HG03095 (cell line): ENCODE results near the gene PAX7.

ENCODE experiments used
- ATAC-seq: cut with Tn5 transposase; IDR thresholded peaks from one replicate; pipeline ENCODE4 v1.9.1; 2021; ENCODE audit warnings: moderate library complexity; ENCODE audit not compliant: unreplicated experiment

PAX7 gene

DNA sequence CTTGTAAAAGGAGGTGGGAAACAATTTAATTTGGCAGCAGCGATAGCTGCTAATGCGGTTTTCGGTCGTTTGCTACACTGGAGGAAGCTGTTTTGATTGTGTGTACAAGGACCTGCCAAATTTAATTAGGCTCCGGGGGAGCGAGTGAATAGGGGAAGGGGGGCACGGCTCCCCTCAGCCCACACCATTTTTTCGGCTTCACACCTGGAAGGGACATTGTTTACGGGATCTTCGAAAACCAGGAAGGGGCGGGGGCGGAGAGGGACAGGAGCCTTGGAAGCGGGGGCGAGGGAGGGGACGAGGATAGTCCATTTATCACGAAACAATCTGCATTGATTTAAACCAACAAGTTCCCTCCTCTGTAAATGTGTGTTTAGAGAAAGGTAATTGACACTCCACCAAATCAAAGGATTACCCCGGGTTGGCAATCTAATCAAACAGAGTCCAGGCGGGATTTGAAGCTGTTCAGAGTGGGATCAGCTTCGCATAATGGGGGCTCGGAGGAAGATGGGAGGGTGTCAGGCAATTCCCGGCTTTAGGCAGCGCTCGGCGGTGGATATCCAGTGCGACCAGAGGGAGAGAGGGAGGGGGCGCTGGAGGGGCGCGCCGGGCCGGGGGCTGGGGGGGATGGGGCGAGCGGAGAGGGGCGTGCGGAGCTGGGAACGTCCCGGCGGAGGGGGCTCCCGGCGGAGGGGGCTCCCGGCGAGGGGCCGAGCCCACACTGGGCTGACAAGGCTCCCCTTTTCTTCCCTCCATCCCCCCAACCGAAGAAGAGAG lies 9.8 kb downstream of the PAX7 start:
- ATAC-seq: no peak

GRCh38 chr1:18641005-18641941 lies 10.6 kb downstream of the PAX7 start:
- ATAC-seq: no peak

DNA sequence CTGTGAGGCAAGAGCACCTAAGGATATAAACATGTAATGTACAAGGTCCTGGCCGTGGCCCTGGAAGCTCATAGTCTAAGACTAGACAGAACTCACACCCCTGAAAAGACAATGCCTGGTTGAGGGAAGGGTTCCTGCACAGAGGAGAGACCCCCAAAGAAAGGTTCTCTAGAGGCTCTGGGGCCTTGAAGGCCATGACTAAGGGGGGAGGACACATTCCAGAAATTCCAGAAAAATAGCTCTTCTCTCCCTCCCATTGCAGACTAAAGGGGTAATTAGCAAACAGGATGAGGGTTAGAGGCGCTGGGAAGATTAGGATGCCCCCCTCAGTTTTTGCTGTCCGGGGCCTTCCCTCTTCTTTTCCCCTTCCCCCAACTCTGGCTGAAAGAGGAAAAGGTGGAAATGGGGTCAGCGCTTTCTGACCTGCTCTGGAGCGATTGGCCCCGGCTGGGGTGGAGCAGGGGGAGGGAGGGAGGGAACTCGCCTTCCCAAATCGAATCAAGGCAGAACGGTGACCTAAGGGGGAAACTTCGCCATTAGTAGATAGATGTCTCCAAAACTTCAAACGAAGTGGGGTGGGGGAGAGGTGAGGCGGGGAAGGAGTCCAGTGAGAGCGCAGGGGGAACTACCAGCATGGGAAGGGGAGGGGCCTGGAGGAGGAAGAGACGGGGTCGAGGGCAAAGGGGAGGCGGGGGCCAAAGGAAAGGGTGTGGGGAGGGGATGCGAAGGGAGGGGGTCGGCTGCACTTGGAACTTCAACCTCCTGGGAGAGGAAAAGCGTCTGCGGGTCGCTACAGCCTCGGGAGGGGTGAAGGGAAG lies 11.8 kb downstream of the PAX7 start:
- ATAC-seq: no peak

DNA sequence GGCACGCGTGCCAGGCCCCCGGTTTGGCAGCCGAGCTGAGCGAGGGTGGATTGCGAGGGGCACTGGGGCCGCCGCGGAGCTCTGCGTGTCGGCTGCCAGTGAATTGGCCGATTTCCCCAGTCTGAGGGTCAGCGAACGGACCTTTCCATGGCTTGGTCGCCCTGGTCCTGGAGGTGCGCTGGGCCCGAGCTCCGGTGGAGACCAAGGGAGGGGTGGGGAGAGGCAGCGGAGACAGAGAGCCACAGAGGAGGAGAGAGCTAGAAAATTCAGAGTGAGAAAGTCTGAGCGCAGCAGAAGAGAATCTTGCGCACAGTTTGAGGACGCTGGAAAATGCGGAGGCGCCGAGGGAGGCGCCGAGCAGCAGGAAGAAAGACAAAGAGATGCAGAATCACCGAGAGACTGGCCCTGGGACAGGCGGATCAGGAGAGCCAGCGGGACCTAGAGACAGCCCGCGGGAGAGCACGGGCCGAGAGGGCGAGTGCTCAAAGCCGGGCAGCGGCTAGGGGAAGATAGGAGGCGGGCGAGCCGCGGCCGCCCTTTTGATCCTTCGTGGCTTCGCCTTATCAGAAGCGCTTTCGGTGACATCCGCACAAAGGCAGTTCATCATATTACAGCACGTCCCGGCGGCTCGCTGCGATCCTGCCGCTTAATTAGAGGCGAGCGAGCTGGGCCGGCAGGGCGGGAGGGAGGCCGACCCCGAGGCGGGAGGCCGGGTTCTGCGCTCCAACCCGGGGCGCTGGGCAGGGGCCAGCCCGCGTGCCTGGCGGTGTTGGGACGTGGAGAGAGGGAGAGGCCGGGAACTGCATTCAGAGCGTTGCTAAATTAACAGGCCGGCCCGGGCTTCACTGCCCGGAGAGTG lies 12.7 kb downstream of the PAX7 start:
- no peak for ATAC-seq

DNA sequence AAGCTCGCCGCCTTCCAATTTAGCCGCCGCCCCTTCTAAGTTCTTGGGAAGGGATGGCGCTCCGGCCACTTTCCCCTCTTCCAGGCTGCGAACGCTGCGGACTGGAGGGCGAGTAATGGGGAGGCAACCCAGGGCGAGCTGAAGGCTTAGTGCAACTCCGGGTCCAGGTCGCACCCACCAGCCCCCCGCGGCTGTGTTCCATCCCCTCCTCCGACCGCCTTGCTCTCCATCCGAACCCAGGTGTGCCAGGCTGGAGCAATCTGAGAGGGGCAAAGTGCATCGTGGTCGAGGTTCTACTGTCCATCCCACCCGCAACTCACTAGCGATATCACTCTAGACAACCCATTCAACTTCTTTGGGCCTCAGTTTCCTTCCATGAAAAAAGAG lies 13.4 kb downstream of the PAX7 start:
- no peak for ATAC-seq

GRCh38 chr1:18644446-18644845 lies 13.8 kb downstream of the PAX7 start:
- no peak for ATAC-seq

DNA sequence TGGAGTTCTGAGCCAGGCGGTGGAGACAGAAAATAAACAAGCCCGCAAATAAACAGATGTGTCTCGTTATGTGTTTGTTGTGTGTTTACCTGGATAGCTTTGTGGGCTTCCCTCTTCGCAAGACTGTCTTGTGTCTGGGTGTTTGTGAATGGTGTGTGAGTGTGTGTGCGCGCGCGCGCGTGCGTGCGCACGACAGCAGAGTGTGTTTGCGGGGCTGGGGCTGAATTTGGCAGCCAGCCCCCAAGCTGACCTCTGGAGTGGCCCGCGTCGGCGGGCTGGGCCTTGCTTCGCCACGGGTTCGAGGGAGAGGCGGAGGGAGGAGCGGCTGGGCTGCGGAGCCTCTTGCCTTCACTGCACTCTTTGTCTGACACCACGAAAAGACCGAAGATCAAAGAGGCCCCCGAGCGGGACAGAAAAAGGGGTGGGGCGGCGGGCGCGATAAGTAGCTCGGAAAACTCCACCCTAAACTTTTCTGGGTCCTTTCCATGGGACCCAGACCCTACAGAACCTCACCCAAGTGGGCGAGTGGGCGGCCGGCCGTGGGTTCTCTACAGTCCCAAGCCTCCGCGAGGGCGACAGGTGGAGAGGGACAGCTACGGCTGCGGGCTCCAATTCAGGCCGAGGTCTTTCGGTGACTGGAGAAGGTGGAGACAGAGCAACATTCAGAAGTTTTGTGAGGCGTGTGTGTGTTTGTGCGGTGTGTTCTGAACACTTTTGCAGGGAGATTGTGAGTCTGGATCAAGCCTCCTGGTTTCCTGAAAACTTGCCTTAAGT lies 14.5 kb downstream of the PAX7 start:
- ATAC-seq: no peak

DNA sequence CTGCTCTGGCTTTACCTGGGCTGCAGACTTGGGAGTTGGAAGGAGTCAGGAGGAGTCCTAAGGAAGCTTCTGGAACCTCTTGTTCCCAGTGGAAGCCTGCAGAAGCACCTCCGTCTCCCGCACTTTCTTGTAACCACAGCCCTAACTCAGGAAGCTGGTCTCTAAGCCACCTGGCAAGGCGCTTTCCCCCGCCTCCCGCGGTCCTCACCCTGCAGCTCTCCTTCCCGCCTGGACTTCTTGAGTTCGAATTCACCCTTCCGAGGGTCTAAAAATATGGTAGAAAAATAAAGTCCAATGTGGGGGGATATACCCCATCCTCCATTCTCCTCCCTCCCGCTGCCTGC lies 15.1 kb downstream of the PAX7 start:
- no peak for ATAC-seq

DNA sequence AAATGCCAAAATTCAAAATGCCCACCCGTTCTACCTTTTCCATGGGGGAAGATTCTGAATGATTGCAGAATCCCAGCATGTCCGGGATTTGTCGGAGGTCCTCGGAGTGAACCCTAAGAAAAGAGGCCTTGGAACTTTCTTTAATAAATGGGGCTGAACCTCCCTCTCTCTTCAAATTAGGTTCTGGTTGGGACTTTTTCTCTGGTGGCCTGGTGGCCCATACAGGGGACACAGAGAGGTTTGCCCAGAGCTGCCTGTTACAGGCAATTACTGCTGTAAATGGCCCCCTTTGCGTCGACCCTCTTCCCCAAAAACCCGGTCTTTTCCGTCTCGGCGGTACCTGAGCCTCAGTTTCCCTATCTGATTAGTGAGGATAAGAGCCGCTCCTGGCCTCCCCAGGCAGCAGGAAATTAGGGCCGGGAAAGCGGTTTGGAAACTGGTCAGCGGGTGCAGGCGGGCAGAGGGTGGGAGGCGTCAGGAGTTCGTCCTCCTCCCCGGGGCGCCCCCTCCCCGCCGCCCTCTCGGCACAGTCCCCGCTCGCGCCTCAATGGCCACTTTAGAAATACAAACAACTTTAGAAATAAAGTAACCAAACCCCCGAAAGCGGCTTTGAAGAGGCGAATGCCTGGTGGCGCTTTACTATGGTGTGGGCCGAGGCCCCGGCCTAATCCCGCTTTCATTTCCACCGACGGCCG lies 15.6 kb downstream of the PAX7 start:
- no peak for ATAC-seq

DNA sequence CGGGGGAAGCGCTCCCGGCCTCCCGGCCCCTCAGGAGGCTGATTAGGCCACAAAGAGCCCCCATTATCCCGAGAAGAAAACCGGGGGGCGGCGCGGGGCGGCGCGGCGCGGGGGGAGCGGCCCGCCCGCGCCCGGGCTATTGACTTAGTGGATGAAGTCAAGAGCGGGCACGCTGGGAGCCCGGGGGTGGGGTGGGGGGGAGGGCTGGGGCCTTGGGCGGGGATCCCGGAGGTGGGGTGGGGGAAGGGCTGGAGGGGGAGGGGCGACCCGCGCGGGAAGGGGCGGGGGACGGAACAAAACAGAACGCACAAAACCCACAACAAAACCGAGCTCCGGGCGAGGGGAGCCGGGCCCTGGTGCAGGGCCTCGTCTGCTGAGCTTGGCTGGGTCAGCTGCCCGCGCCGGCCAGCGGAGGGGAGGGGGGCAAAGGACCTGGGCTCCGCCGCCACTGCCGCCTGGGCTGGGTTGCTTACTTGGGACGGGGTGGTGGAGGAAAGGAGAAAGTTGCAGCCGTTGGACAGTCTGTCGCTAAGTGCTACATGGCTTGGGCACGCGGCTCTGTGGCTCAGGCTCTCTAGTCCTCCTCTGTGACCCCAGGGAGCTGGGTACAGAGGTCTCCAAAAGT lies 16.3 kb downstream of the PAX7 start:
- no peak for ATAC-seq

DNA sequence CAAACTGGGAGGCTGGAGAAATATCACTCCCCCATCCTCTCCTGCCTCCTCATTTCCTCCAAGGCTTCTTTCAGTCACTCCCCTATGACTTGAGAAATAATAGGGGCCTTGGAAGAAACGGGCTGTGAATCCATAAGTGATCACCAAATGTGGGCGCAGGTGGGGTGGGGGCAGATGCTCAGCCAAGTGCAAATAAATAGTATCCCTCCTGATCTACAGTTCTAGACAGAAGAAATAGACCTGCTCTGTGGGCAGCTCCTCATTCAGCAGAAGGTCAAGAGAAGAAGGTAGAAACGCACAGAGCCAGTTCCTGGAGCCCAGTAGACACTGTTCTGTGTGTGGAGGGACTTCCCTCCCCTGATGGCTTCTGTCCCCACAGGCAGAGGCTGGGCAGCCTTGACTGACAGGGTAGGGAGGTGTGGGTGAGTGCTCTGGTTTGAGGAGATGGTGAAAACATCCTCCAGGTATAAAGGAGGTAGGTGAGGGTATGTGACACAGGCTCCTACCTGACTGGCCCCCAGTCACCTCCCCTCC lies 17.1 kb downstream of the PAX7 start:
- ATAC-seq: no peak

GRCh38 chr1:18649693-18650370 lies 19.2 kb downstream of the PAX7 start:
- ATAC-seq: no peak

DNA sequence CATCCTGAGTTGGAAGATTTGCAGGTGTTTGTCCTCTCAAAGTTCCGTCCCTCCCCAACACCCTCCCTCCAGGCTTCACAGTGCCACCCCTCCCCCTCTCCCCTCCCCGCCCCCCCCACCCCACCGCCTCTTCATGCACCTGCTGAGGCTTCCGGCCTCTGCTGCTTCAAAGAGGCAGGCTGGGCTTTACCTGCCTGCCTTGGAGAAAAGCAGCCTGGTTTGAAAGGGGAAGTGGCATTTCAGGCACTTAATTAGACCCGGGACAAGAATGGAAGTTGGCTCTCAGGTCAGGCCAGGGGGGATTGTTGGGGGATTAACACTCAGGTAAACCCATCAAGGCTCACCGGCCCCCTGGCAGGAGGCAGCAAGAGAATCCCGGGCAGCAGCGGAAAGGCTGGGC lies 21.1 kb downstream of the PAX7 start:
- ATAC-seq: no peak

DNA sequence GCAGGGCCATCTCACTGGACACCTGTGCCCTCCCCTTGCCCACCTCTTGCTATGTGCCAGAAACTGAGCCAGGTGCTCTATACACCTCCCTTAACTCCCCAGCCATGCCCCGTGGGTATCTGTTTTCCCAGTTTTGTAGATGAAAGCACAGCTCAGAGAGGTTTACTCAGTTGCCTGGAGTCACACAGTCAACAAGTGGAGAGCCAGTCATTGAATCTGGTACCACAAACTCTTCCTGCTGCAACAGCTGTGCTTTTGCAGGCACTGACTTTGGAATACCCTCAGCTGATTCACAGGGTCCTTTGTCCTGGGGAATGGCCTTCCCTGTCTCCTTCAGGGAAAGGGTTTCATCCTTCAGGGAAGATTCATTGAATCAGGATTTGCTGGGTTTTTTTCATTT lies 22.1 kb downstream of the PAX7 start:
- ATAC-seq: no peak

GRCh38 chr1:18653367-18653766 lies 22.7 kb downstream of the PAX7 start:
- no peak for ATAC-seq

- ATAC-seq: no peak
Measured at GRCh38 chr1:18653916-18654315, 23.3 kb downstream of the PAX7 start.

- no peak for ATAC-seq
Measured at GRCh38 chr1:18654599-18654998, 24.0 kb downstream of the PAX7 start.
